ENCODE results near the gene LTBP4. TPM values are rescaled to one million over a fixed set of nuclear protein-coding genes. Genes with fewer than 3 reads are reported as not detected.

The LTBP4 gene
- polyA plus RNA-seq, 1 donor (not counting 4 experiments of a cell fraction or from before 2014, with no cell fraction given), result 29.6 TPM

DNA sequence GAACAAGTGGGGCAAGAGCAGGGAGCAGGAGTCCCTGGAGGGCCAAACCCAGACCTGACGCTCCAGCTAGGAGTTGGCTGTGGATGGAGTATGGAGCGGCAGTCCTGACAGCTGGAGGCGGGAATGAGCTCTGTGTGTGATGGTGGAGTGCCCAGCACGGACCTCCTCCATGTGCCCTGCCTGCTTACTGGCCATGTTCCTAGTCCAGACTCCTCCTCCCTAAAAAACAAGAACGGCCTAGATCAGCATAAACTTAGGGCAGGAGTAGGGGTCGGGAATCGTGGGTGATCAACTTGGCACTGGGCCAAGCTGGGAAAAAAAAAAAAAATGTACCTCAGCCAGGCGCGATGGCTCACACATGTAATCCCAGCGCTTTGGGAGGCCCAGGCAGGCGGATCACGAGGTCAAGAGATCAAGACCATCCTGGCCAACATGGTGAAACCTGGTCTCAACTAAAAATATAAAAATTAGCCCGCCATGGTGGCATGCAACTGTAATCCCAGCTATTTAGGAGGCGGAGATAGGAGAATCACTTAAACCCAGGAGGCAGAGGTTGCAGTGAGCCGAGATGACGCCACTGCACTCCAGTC lies 29.5 kb downstream of the LTBP4 start:
- TF ChIP-seq, protein P1, sequence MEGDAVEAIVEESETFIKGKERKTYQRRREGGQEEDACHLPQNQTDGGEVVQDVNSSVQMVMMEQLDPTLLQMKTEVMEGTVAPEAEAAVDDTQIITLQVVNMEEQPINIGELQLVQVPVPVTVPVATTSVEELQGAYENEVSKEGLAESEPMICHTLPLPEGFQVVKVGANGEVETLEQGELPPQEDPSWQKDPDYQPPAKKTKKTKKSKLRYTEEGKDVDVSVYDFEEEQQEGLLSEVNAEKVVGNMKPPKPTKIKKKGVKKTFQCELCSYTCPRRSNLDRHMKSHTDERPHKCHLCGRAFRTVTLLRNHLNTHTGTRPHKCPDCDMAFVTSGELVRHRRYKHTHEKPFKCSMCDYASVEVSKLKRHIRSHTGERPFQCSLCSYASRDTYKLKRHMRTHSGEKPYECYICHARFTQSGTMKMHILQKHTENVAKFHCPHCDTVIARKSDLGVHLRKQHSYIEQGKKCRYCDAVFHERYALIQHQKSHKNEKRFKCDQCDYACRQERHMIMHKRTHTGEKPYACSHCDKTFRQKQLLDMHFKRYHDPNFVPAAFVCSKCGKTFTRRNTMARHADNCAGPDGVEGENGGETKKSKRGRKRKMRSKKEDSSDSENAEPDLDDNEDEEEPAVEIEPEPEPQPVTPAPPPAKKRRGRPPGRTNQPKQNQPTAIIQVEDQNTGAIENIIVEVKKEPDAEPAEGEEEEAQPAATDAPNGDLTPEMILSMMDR (optimal IDR thresholded peaks at IDR 0.05 in 1 of 3, IDR thresholded peaks at IDR 0.05 in 1 of 3, conservative IDR thresholded peaks at IDR 0.05 in 1 of 3; ENCODE audit: extremely low read depth in 1 of 3, insufficient read depth in 2 of 3, low read length in 3 of 3), result no peak
- peaks cover 3% of the 10 kb centered on the region for H3K9me1 ChIP-seq (ENCODE audit: control insufficient read depth, extremely low read depth, insufficient read depth, low read length)

DNA sequence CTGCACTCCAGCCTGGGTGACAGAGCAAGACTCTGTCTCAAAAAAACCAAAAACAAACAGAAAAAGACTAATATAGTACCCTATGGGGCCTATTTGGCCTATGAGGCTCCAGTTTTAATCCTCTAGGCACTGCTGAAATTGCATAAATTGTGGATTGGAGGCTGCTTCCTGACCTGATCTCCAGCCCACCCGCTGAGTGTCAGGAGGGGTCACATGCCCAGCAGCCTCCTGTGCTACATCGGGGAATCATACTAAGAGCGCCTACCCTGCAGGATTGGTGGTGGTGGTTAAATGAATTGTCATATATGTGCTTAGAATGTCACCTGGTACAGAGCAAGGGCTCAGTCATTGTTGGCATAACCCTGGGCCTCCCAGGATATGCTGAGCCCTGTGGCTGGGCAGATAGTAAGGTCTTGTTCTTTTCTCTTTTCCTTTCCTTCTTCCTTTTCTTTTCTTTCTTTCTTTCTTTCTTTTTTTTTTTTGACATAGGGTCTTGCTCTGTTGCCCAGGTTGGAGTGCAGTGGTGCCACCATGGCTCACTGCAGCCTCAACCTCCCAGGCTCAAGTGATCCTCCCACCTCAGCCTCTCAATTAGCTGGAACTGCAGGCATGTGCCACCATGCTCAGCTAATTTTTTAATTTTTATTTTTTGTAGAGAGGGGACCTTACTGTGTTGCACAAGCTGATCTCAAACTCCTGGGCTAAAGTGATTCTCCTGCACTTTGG lies 31.3 kb downstream of the LTBP4 start:
- Histone ChIP-seq H3K9me1 (ENCODE audit: control insufficient read depth, extremely low read depth, insufficient read depth, low read length) (peaks cover 3% of the 10 kb centered on the region), H4K20me1 (ENCODE audit: control insufficient read depth, extremely low read depth, insufficient read depth, low read length) (no peaks in the 10 kb centered on the region), H3K79me2 (ENCODE audit: control insufficient read depth, insufficient read depth, low read length) (no peaks in the 10 kb centered on the region), H3K9ac (ENCODE audit: control insufficient read depth, extremely low read depth, insufficient read depth, low read length) (no peak overlapping the region), H3K9me3 (ENCODE audit: control insufficient read depth, low read depth, low read length) (no peaks in the 10 kb centered on the region), H3K36me3 (ENCODE audit: control insufficient read depth in 2 of 2, extremely low read depth in 1 of 2, insufficient read depth in 2 of 2, low read length in 2 of 2) (peaks cover 5 to 13% of the 10 kb centered on the region in 2 experiments), H3K4me1 (ENCODE audit: control insufficient read depth, extremely low read depth, insufficient read depth, low read length) (peaks cover 13% of the 10 kb centered on the region), H2AFZ (ENCODE audit: control insufficient read depth, low read length) (no peak overlapping the region), H3K4me3 (ENCODE audit: control insufficient read depth in 2 of 3, extremely low read depth in 1 of 3, insufficient read depth in 2 of 3, low read depth in 1 of 3, low read length in 3 of 3) (no peak overlapping the region), H3K27ac (ENCODE audit: control insufficient read depth, insufficient read depth, low read length) (no peak overlapping the region), H3K27me3 (ENCODE audit: control insufficient read depth, extremely low read depth, insufficient read depth, low read length) (no peaks in the 10 kb centered on the region), H3K4me2 (ENCODE audit: control insufficient read depth, extremely low read depth, insufficient read depth, low read depth, low read length) (no peak overlapping the region)
- DNase-seq (ENCODE audit: low read depth, low spot score) (no peak), FAIRE-seq (no peak)
- dilution Hi-C loops (cut with MboI; ENCODE audit: extremely low pct_ligation_motif_present, low sequenced_read_pairs), result no loop called here
- TF ChIP-seq EZH2 (IDR thresholded peaks at IDR 0.05; ENCODE audit: low read length), result no peak
- TF ChIP-seq, protein P1 (optimal IDR thresholded peaks at IDR 0.05 in 1 of 3, IDR thresholded peaks at IDR 0.05 in 1 of 3, conservative IDR thresholded peaks at IDR 0.05 in 1 of 3; ENCODE audit: extremely low read depth in 1 of 3, insufficient read depth in 2 of 3, low read length in 3 of 3), result no peak

More for the DNA sequence above, 29.5 kb downstream of the LTBP4 start:
- Histone ChIP-seq H3K4me2 (ENCODE audit: control insufficient read depth, extremely low read depth, insufficient read depth, low read depth, low read length) (no peak overlapping the region), H3K36me3 (ENCODE audit: control insufficient read depth in 2 of 2, extremely low read depth in 1 of 2, insufficient read depth in 2 of 2, low read length in 2 of 2) (peaks cover 19 to 21% of the 10 kb centered on the region in 2 experiments), H3K4me1 (ENCODE audit: control insufficient read depth, extremely low read depth, insufficient read depth, low read length) (peaks cover 13% of the 10 kb centered on the region), H4K20me1 (ENCODE audit: control insufficient read depth, extremely low read depth, insufficient read depth, low read length) (no peaks in the 10 kb centered on the region), H3K27me3 (ENCODE audit: control insufficient read depth, extremely low read depth, insufficient read depth, low read length) (no peaks in the 10 kb centered on the region), H3K27ac (ENCODE audit: control insufficient read depth, insufficient read depth, low read length) (no peak overlapping the region), H3K9ac (ENCODE audit: control insufficient read depth, extremely low read depth, insufficient read depth, low read length) (no peak overlapping the region), H3K4me3 (ENCODE audit: control insufficient read depth in 2 of 3, extremely low read depth in 1 of 3, insufficient read depth in 2 of 3, low read depth in 1 of 3, low read length in 3 of 3) (no peak overlapping the region), H2AFZ (ENCODE audit: control insufficient read depth, low read length) (no peak overlapping the region), H3K9me3 (ENCODE audit: control insufficient read depth, low read depth, low read length) (no peaks in the 10 kb centered on the region), H3K79me2 (ENCODE audit: control insufficient read depth, insufficient read depth, low read length) (no peaks in the 10 kb centered on the region)
- FAIRE-seq (no peak), DNase-seq (ENCODE audit: low read depth, low spot score) (no peak)
- dilution Hi-C loops (cut with MboI; ENCODE audit: extremely low pct_ligation_motif_present, low sequenced_read_pairs), result no loop called here
